B cell (primary cell): Measurements from ENCODE around the gene PRPF19.

Experiments
- CTCF ChIP-seq: fragments of 200-600 bp; IDR thresholded peaks from one replicate; pipeline ENCODE4 v1.8.0; 2022; ENCODE audit warnings: antibody characterized with exemption, mild to moderate bottlenecking
- EZH2 ChIP-seq: IDR thresholded peaks from 2 replicates; pipeline ENCODE4 v1.6.1; 2012; ENCODE audit warnings: borderline replicate concordance, low read depth, mild to moderate bottlenecking, moderate library complexity, low read length; ENCODE audit not compliant: insufficient read depth, poor library complexity, severe bottlenecking

DNA sequence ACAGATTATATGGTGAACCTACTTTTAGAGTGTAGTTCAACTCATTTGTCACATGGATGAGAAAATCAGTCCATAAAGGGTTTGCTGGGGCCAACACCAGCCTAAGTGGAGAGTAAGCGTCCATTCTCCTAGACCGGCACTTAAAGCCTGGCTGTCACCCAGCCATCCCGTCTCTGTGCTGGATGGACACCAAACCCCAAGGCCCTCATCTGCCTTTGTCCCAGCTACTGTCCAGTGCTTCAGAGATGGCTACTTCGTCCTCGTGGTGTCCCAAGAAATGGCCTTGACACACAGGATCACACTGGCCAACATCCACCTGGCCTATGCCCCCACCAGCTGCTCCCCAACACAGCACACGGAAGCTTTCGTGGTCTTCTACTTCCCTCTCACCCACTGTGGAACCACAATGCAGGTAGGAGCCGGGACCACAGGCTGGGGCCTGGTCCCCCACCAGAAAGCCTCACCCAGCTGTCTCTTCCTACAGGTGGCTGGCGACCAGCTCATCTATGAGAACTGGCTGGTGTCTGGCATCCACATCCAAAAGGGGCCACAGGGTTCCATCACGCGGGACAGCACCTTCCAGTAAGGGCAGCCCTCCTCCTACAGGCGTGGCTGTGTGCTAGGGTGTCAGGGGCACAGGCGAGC is 35.5 kb downstream of the PRPF19 start:
- TF ChIP-seq CTCF: no peak
- TF ChIP-seq EZH2: no peak
